ENCODE measurements around the gene NIPBL. TPM values are rescaled to one million over a fixed set of nuclear protein-coding genes. Genes with fewer than 3 reads are reported as not detected.

Gene NIPBL
- total and polyA plus RNA-seq, 2 donors (not counting 1 experiment from before 2014, with no cell fraction given), result 30.8 to 34.2 TPM

GRCh38 chr5:37103302-37103701 lies 226.7 kb downstream of the NIPBL start:
- H3K9me3 ChIP-seq (ENCODE audit: control insufficient read depth, insufficient read depth, low read depth, low read length), result no peaks in the 10 kb centered on the region
- DNase-seq (ENCODE audit: low read depth in 2 of 2), result no peak
- H3K79me2 ChIP-seq (ENCODE audit: control insufficient read depth, insufficient read depth, low read length), result no peaks in the 10 kb centered on the region
- H3K27ac ChIP-seq (ENCODE audit: insufficient read depth, low read length), result no peak overlapping the region
- no peak overlapping the region for H3K4me3 ChIP-seq (replicated peaks in 1 of 4; ENCODE audit: control extremely low read depth in 1 of 4, insufficient read depth in 1 of 4, low read depth in 3 of 4, low read length in 4 of 4)
- no peaks in the 10 kb centered on the region for H3K27me3 ChIP-seq (ENCODE audit: control insufficient read depth, insufficient read depth, low read length)
- no peak overlapping the region for H3K4me2 ChIP-seq (ENCODE audit: extremely low read depth, insufficient read depth, low read length)
- no peaks in the 10 kb centered on the region for H3K36me3 ChIP-seq (ENCODE audit: control insufficient read depth, insufficient read depth, low read length)
- no peak overlapping the region for H2AFZ ChIP-seq (ENCODE audit: low read length)
- H3K4me1 ChIP-seq (ENCODE audit: control insufficient read depth, extremely low read depth, insufficient read depth, low read length), result no peaks in the 10 kb centered on the region
- H3K9ac ChIP-seq (ENCODE audit: insufficient read depth, low read length), result no peak overlapping the region
- no peak for TF ChIP-seq EZH2 (IDR thresholded peaks at IDR 0.05; ENCODE audit: low read length, missing control alignments)
- no peak for TF ChIP-seq CTCF (conservative IDR thresholded peaks at IDR 0.05 in 1 of 2, IDR thresholded peaks at IDR 0.05 in 1 of 2; ENCODE audit: low read depth in 1 of 2, low read length in 2 of 2)
- no peaks in the 10 kb centered on the region for H4K20me1 ChIP-seq (ENCODE audit: control insufficient read depth, extremely low read depth, insufficient read depth, low read length)

- no peaks in the 10 kb centered on the region for H3K9me3 ChIP-seq (ENCODE audit: control insufficient read depth, insufficient read depth, low read depth, low read length)
- no peaks in the 10 kb centered on the region for H3K27me3 ChIP-seq (ENCODE audit: control insufficient read depth, insufficient read depth, low read length)
- H3K4me3 ChIP-seq (replicated peaks in 1 of 4; ENCODE audit: control extremely low read depth in 1 of 4, insufficient read depth in 1 of 4, low read depth in 3 of 4, low read length in 4 of 4), result no peak overlapping the region
- TF ChIP-seq EZH2 (IDR thresholded peaks at IDR 0.05; ENCODE audit: low read length, missing control alignments), result no peak
- TF ChIP-seq CTCF (conservative IDR thresholded peaks at IDR 0.05 in 1 of 2, IDR thresholded peaks at IDR 0.05 in 1 of 2; ENCODE audit: low read depth in 1 of 2, low read length in 2 of 2), result no peak
- H3K4me2 ChIP-seq (ENCODE audit: extremely low read depth, insufficient read depth, low read length), result no peak overlapping the region
- no peaks in the 10 kb centered on the region for H3K79me2 ChIP-seq (ENCODE audit: control insufficient read depth, insufficient read depth, low read length)
- H3K36me3 ChIP-seq (ENCODE audit: control insufficient read depth, insufficient read depth, low read length), result no peaks in the 10 kb centered on the region
- no peaks in the 10 kb centered on the region for H4K20me1 ChIP-seq (ENCODE audit: control insufficient read depth, extremely low read depth, insufficient read depth, low read length)
- H3K4me1 ChIP-seq (ENCODE audit: control insufficient read depth, extremely low read depth, insufficient read depth, low read length), result no peaks in the 10 kb centered on the region
- no peak overlapping the region for H2AFZ ChIP-seq (ENCODE audit: low read length)
- H3K27ac ChIP-seq (ENCODE audit: insufficient read depth, low read length), result no peak overlapping the region
- no peak overlapping the region for H3K9ac ChIP-seq (ENCODE audit: insufficient read depth, low read length)
- no peak for DNase-seq (ENCODE audit: low read depth in 2 of 2)
Measured at GRCh38 chr5:37109338-37109737, 232.8 kb downstream of the NIPBL start.

GRCh38 chr5:37110135-37110534 lies 233.6 kb downstream of the NIPBL start:
- H3K9ac ChIP-seq (ENCODE audit: insufficient read depth, low read length), result no peak overlapping the region
- H3K36me3 ChIP-seq (ENCODE audit: control insufficient read depth, insufficient read depth, low read length), result no peaks in the 10 kb centered on the region
- TF ChIP-seq CTCF (conservative IDR thresholded peaks at IDR 0.05 in 1 of 2, IDR thresholded peaks at IDR 0.05 in 1 of 2; ENCODE audit: low read depth in 1 of 2, low read length in 2 of 2) (no peak), EZH2 (IDR thresholded peaks at IDR 0.05; ENCODE audit: low read length, missing control alignments) (no peak)

More at GRCh38 chr5:37110135-37110534, 233.6 kb downstream of the NIPBL start:
- Histone ChIP-seq H2AFZ (ENCODE audit: low read length) (no peak overlapping the region), H3K9me3 (ENCODE audit: control insufficient read depth, insufficient read depth, low read depth, low read length) (no peaks in the 10 kb centered on the region), H3K4me2 (ENCODE audit: extremely low read depth, insufficient read depth, low read length) (no peak overlapping the region), H3K27me3 (ENCODE audit: control insufficient read depth, insufficient read depth, low read length) (no peaks in the 10 kb centered on the region), H4K20me1 (ENCODE audit: control insufficient read depth, extremely low read depth, insufficient read depth, low read length) (no peaks in the 10 kb centered on the region), H3K4me1 (ENCODE audit: control insufficient read depth, extremely low read depth, insufficient read depth, low read length) (no peaks in the 10 kb centered on the region), H3K4me3 (replicated peaks in 1 of 4; ENCODE audit: control extremely low read depth in 1 of 4, insufficient read depth in 1 of 4, low read depth in 3 of 4, low read length in 4 of 4) (no peak overlapping the region), H3K79me2 (ENCODE audit: control insufficient read depth, insufficient read depth, low read length) (no peaks in the 10 kb centered on the region), H3K27ac (ENCODE audit: insufficient read depth, low read length) (no peak overlapping the region)
- DNase-seq (ENCODE audit: low read depth in 2 of 2), result no peak
